GM12801 (cell line): ENCODE results near the gene SCGB3A1.

Experiments
- CTCF ChIP-seq: IDR thresholded peaks from one replicate; pipeline ENCODE4 v1.5.1; 2011; ENCODE audit warnings: control low read depth; ENCODE audit not compliant: insufficient read length; ENCODE audit errors: extremely low read depth

Gene SCGB3A1, protein sequence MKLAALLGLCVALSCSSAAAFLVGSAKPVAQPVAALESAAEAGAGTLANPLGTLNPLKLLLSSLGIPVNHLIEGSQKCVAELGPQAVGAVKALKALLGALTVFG

GRCh38 chr5:180591311-180591887, at the start of gene SCGB3A1:
TSS of gene SCGB3A1 (minus strand) at chr5:180591499. CDS start at chr5:180591462, 37 bp downstream.
- TF ChIP-seq CTCF: no peak

DNA sequence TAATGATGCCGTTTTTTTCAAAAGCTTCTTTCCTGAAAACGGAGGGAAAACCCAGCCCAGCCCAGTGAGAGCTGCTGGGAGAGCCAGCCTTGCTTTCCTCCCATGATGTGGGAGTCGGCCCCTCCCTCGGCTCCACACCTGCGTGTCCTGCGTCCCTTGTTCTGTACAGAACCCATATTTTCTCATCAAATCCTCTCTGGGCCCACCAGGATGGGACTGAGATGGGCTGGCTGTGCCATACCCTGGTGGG, 49.2 kb upstream of the SCGB3A1 start:
- TF ChIP-seq CTCF: no peak

DNA sequence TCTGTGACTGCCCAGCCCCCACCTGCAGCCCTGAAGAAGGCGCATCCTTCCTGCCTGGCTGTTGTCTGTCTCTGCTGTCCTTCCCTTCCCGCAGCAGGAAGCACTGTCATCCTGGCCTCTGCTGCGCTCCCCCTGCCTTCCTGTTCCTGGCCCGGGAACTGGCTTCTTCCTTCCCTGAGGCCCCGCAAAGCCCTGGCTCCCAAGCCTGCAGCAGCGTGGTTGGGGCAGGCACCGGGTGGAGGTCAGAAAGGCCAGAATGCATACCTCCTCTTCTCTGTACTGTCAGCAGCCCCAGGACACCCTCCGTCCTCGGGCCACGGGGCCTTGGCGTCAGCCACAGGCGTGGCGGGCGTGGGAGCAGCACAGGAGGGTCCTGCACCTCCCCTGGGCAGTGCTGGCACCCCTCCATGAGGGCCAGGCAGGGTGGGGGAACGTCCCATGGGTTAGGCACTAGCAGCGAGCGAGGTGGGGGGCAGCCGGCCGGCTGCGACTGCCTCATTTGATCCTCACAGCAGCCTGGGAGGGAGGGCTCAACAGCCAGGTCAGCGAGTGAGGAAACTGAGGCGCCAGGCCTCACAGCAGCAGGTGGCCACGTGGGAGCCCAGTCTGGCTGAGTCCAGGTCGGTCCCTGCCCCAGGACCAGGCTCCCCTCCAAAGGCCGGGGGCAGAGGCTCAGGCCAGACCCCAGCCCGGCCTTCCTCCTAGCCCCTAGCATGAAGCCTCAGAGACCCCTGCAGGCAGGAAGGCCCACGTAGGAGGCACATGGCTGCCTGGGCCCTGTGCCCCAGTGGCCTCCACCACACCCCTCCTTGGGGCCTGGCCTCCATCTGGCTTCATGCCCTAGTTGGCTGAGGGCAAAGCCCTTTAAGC, 48.7 kb upstream of the SCGB3A1 start:
- TF ChIP-seq CTCF: no peak

GRCh38 chr5:180639287-180639686, 48.0 kb upstream of the SCGB3A1 start:
- TF ChIP-seq CTCF: no peak

DNA sequence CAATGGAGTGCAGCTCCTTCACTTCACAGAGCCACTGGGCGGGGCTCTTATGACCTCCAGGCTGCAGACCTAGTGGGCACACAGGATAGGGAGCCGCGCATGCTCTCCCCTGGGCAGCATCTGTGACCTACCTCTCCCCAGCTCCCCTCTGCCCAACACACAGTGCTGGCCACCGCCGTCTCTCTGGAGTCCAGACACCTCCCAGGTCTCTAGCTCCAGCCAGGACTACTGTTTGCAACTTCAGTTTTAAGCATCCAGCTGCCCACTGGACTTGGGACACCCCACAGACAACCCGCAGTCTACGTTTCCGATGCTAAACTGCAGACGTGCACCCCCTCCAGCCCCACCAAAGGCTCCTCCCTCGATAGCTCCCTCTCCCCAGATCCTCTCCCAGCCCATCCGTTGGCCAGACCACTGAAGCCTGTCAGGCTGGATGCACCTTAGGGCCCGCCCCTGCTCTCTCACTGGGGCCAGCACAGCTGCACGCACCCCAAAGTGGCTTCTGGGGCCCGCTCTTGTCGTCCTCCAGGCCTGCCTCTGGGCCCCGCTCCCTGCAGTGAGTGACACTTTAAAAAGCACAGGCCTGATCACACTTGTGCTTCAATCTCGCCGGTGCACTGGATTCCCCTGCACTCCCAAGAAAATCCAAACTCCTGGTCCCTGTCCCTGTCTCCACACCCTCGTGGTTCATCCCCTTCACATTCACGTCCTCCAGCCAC, 46.8 kb upstream of the SCGB3A1 start:
- no peak for TF ChIP-seq CTCF

- TF ChIP-seq CTCF: no peak
Measured at GRCh38 chr5:180636403-180637075, 45.2 kb upstream of the SCGB3A1 start.

- no peak for TF ChIP-seq CTCF
Measured at GRCh38 chr5:180636016-180636402, 44.7 kb upstream of the SCGB3A1 start.
